H1 (cell line): Measurements from ENCODE around the gene UNC5B. TPM values are rescaled to one million over a fixed set of nuclear protein-coding genes. Genes with fewer than 3 reads are reported as not detected.

Experiments used
- BCL11A ChIP-seq, 2 experiments: IDR thresholded peaks; one replicate each; pipeline ENCODE4 v1.6.1; 2011; ENCODE audit warnings: low read depth in 2 of 2, low read length in 2 of 2, mild to moderate bottlenecking in 2 of 2
- CEBPB ChIP-seq: IDR thresholded peaks from 2 replicates; pipeline ENCODE4 v1.6.1; 2012; ENCODE audit warnings: low read depth, low read length
- CTCF ChIP-seq, 3 experiments: IDR thresholded peaks; 1 replicate in 2 of 3; 2 replicates in 1 of 3; pipeline versions ENCODE4 v1.5.1 to v1.6.1; 2011; ENCODE audit warnings: low read length in 3 of 3, mild to moderate bottlenecking in 3 of 3, inconsistent platforms in 2 of 3, low read depth in 1 of 3, moderate library complexity in 1 of 3; ENCODE audit not compliant: insufficient read depth in 1 of 3; ENCODE audit errors: control extremely low read depth in 1 of 3
- JUND ChIP-seq: IDR thresholded peaks from 2 replicates; pipeline ENCODE4 v1.6.1; 2011; ENCODE audit warnings: mild to moderate bottlenecking, improper control_type of control experiment, low read length
- POLR2AphosphoS5 ChIP-seq: IDR thresholded peaks from 2 replicates; pipeline ENCODE4 v1.6.1; 2011; ENCODE audit warnings: low read depth, low read length
- RAD21 ChIP-seq, 2 experiments: IDR thresholded peaks in 1 of 2; conservative IDR thresholded peaks in 1 of 2; 2 replicates each; pipeline ENCODE4 v1.6.1; 2011; ENCODE audit warnings: low read depth in 2 of 2, low read length in 2 of 2, improper control_type of control experiment in 1 of 2, inconsistent platforms in 1 of 2, mild to moderate bottlenecking in 1 of 2, moderate library complexity in 1 of 2
- SIN3A ChIP-seq, 2 experiments: IDR thresholded peaks in 1 of 2; conservative IDR thresholded peaks in 1 of 2; 2 replicates each; pipeline ENCODE4 v1.6.1; 2011 to 2012; ENCODE audit warnings: low read length in 2 of 2, improper control_type of control experiment in 1 of 2, low read depth in 1 of 2, mild to moderate bottlenecking in 1 of 2
- polyA plus RNA-seq, 7 experiments: library from polyadenylated mRNA; depleted of rRNA in 3 of 7; stranded (reverse) in 5 of 7; unstranded in 2 of 7; fragments of >200 nt in 5 of 7; fragments of 200-250 nt in 2 of 7; gene quantifications; 1 replicate in 5 of 7; 2 replicates in 1 of 7; 4 replicates in 1 of 7; pipeline versions ENCODE4 v1.2.1 to v1.2.3, GENCODE V29; 2011 to 2013; ENCODE audit warnings: missing spikeins in 2 of 7, mixed read lengths in 2 of 7
- total RNA-seq: library from RNA; stranded (reverse); fragmentation: NEBNext Ultra II Directional; extraction: Animal tissue kit (Norgen Biotek cat#: 25700); gene quantifications from 2 replicates; pipeline ENCODE4 v1.2.1, GENCODE V29; 2021

Gene UNC5B
- total and polyA plus RNA-seq, 2 of the 8 experiments (the other 6 are each of a cell fraction or from before 2014, with no cell fraction given), result 27.9 to 31.8 TPM

- TF ChIP-seq BCL11A (IDR thresholded peaks at IDR 0.05; ENCODE audit: low read depth in 2 of 2, low read length in 2 of 2) (no peak), CEBPB (no peak), CTCF (IDR thresholded peaks at IDR 0.05; ENCODE audit: control extremely low read depth in 1 of 3, insufficient read depth in 1 of 3, low read depth in 1 of 3, low read length in 3 of 3) (no peak), JUND (no peak), POLR2AphosphoS5 (no peak), SIN3A (conservative IDR thresholded peaks at IDR 0.05 in 1 of 2, IDR thresholded peaks at IDR 0.05 in 1 of 2; ENCODE audit: low read depth in 1 of 2, low read length in 2 of 2) (no peak), RAD21 (IDR thresholded peaks at IDR 0.05 in 1 of 2, conservative IDR thresholded peaks at IDR 0.05 in 1 of 2; ENCODE audit: low read depth in 2 of 2, low read length in 2 of 2) (no peak)
These were observed 126.5 kb downstream of the UNC5B start (continued) for GRCh38 chr10:71338728-71339495.
